Measurements from ENCODE around the gene DCAF10. TPM values are rescaled to one million over a fixed set of nuclear protein-coding genes. Genes with fewer than 3 reads are reported as not detected.
"Not testable (repeated sequence)": the region's sequence is repeated elsewhere in the genome, so short reads cannot be mapped to it uniquely, and the experiment has no call there.

Gene DCAF10
- total RNA-seq, 1 experiment from 2014 or later = 16.9 TPM

- DNase-seq (ENCODE audit: low read depth) = no peak
These were observed 8.5 kb upstream of the DCAF10 start for GRCh38 chr9:37792122-37792521.

DNA sequence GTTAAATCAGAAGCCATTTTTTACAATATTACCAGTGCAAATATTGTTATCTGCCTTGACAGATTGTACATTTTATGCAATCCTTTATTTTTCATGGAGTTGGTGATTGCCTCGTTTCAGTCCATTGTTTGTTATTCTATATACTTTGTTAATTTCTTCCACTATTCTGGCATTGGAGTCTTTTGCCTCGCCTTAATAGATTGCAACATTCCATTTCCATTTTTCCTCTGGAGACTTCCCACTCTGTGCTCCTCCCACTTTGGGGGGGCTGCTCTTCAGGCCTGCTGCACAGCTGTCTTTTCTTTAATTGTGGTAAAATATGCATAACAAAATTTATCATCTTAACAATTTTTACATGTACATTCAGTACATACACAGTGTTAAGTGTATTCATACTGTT lies 4.4 kb upstream of the DCAF10 start:
- no peak for DNase-seq (ENCODE audit: low read depth)

DNA sequence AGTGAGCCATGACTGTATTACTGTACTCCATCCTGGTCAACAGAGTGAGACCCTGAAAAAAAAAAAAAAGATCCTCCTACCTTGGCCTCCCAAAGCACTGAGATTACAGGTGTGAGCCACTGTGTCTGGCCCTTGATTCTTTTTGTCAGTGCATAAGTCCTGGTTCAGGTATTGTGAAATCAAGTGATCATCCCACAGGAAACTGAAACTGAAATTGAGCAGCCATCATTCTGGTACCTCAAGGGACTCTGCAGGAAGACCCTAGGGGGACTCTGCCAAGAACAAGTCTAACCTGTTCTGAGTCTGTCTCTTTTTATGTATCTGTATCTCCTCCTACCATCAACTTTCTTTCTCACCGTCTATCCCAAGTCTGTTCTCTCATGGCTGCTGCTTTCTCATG lies 1.9 kb upstream of the DCAF10 start:
- DNase-seq (ENCODE audit: low read depth) = no peak

- DNase-seq (ENCODE audit: low read depth) = peak; percentile 20
These were observed 772 bp downstream of the DCAF10 start for GRCh38 chr9:37801287-37801850.

DNA sequence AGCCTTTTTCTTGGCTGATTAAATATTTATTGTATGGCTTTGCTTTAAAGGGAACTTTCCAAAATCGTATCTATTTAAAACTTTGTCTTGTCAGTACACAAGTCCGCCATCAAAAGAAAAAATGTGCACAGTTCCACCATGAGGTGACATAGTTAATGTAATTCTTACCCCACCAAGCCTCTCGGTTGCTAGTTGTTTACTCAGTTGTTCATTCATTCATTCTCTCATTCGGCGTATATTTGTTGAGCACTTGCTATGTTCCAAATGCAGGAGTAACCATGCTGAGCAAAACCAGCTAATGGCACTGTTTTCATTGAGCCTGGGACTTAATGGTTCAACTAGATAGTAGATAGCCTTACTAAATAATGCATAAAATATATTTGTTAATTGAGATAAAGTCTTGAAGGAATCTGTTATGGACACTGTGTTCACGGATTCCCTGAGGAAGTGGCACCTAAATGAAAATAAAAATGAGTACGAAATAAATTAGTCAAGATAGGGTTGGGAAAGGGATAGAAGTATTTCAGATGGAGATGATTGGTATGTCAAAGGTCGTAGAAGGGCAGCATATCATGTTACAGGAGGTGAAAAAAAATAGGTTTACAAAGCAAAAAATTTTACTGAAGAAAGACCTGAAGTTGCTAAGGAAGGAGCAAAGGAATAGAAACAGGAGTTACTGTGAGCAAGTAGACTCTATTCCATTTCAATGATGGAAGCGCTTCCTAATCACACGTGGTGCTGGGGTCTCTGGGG lies 1.5 kb downstream of the DCAF10 start:
- DNase-seq (ENCODE audit: low read depth) = peak; percentile 15

GRCh38 chr9:37806271-37806670 lies 5.7 kb downstream of the DCAF10 start:
- no peak for DNase-seq (ENCODE audit: low read depth)

DNA sequence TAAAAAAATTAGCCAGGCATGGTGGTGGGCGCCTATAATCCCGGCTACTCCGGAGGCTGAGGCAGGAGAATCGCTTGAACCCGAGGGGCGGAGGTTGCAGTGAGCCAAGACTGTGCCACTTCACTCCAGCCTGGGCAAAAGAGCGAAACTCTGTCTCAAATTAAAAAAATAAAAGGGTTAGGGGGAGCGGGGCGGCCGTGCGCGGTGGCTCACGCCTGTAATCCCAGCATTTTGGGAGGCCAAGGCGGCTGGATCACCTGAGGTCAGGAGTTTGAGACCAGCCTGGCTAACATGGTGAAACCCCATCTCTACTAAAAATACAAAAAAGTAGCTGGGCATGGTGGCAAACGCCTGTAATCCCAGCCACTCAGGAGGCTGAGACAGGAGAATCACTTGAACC lies 9.1 kb downstream of the DCAF10 start:
- not testable (repeated sequence) for DNase-seq (ENCODE audit: low read depth)

GRCh38 chr9:37811906-37812476 lies 11.4 kb downstream of the DCAF10 start:
- no peak for DNase-seq (ENCODE audit: low read depth)

DNA sequence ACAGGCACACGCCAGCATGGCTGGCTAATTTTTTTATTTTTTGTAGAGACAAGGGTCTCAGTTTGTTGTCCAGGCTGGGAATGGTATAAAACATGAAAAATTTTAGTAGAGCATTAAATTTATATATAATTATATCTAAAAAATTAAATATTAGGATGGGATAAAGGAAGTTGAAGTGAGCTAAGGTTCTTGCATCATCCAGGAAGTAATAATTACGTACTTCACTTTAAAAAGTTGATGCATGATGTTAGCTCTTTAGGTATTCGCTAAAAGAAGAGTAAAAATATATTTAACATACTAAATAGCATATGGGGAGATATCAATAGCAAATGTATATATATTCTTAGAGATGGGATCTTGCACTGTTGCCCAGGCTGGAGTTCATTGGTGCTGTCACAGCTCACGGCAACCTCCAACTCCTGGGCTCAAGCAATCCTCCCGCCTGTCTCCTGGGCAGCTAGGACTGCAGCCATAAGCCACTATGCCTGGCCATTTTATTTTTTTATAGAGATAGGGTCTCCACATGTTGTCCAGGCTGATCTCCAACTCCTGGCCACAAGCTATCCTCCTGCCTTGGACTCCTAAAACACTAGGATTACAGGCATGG lies 12.3 kb downstream of the DCAF10 start:
- DNase-seq (ENCODE audit: low read depth) = no peak

- no peak for DNase-seq (ENCODE audit: low read depth)
These were observed 18.3 kb downstream of the DCAF10 start for GRCh38 chr9:37818849-37819248.

DNA sequence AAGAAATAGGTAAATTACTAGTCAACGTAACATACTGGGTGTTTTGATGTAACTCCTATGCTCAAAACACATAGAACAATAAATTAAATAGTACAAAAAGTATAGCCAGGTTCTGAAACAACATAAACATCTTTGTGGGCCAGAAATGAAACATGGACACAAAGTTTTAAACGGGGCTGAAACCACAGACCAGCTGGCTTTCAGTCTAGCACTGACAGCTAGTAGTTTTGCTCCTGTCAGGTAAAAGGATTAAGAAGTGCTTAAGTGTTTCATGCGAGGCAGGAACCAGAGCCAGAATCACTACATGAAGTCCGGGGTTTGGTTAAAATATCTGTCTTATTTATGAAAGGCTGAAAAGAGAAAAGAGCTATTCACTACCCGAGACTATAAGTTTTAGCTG lies 19.5 kb downstream of the DCAF10 start:
- DNase-seq (ENCODE audit: low read depth) = no peak

GRCh38 chr9:37825174-37825573 lies 24.6 kb downstream of the DCAF10 start:
- DNase-seq (ENCODE audit: low read depth) = not testable (repeated sequence)

DNA sequence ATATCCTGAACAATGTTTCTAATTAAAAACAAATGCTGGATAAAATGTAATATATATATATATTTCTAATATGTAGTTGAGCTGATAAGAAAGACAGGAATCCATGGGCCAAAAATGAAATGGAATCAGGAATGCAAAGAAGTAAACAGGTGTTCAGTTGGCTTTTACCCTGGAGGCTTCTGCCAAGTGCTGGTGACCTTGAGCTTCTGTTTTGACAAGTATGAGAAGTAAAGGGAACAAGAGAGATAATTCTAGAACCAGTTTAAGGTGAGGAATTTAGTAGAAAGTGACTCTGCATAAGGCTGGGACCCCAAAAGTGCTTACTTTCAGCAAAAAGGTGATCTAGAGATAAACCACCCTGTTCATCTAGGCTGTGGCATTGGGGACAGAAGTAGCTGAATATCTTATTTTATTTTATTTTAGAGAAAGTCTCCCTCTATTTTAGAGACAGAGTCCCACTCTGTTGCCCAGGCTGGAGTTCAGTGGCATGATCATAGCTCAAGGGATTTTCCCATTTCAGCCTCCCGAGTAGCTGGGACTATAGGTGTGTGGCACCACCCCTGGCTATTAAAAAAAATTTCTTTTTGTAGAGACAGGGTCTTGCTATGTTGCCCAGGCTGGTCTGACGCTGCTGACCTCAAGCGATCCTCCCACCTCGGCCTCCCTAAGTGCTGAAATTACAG lies 27.0 kb downstream of the DCAF10 start:
- DNase-seq (ENCODE audit: low read depth) = no peak

DNA sequence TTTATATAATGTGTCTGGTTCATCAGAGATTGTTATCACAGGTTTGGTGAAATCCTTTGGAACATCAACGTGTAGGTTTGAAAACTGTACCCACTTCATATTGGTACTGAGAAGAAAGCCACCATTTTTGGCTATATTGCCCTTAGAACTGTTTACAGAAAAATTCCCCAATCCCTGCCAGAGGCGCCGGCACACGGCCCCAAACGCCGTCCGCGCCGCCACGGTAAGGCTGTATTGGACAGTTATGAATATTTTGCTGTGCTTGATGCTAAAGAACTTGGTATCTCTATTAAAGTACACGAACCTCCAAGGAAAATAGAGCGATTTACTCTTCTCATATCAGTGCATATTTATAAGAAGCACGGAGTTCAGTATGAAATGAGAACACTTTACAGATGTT lies 35.2 kb downstream of the DCAF10 start:
- no peak for DNase-seq (ENCODE audit: low read depth)

DNA sequence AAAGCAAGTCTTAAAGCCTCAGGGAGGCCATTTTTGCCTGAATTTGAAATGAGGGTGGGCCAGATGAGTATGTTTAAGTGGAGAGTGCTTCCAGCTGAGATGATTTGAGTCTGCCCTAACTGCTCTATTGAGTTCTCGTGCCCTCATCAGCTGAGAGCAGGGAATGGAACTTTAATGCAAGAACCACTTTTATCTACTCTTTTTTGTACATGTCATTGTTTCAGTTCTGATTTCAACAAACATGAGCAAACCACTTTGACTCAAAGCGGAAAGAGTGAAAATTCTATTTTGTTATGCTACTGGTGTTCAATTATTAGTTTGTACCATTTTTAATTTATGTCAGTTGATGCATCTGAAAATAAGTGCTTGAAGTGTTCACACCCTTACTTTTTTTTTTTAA lies 35.8 kb downstream of the DCAF10 start:
- DNase-seq (ENCODE audit: low read depth) = no peak

DNA sequence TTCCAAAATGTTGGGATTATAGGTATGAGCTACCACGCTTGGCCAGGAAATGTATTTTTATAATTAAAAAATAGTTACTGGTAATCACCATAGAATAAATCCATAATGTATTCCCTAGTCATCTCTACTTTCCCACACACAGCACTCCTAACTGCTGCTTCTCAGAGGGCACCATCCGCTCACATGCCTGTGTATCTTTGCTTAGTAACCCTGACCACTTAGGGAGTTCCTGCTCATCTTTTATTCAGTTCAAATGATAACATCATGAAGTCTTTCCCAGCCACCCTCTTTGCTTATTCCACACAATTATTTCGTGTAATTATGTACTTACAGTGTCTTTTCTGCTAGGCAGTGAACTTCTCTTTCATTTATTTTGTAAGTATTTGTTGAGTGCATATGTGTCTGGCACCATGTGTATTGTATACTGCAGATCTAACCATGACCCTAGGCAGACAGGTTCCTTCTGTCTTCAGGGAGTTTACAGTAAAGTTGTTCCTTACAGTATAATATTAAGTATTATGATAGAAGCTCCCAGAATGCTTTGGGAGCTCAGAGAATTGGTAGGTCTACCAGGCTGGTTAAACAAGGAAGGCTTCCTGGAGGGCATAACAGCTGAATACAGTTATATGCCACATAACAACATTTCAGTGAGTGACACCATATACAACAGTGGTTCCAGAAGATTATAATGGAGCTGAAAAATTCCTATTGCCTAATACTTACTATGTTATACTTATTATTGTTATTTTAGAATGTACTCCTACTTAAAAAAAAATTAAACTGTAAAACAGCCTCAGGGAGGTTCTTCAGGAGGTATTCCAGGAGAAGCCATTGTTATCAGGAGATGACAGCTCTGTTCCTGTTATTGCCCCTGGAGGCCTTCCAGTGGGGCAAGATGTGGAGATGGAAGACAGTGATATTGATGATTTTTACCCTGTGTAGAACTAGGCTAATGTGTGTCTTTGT lies 39.2 kb downstream of the DCAF10 start:
- peak; percentile 7 for DNase-seq (ENCODE audit: low read depth)

GRCh38 chr9:37840560-37841194 lies 40.1 kb downstream of the DCAF10 start:
- DNase-seq (ENCODE audit: low read depth) = peak; percentile 69

DNA sequence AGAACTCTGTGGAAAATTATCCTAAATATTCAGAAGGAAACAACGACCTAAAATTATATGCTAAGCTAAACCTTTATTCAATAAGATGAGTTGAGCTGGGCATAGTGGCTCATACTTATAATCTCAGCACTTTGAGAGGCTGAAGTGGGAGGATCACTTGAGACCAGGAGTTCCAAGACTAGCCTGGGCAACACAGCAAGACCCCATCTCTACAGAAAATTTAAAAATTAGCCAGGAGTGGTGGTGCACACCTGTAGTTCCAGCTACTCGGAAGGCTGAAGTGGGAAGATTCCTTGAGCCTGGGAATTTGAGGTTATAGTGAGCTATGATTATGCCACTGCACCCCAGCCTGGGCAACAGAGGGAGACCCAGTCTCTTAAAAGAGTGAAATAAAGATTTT lies 51.6 kb downstream of the DCAF10 start:
- no peak for DNase-seq (ENCODE audit: low read depth)

DNA sequence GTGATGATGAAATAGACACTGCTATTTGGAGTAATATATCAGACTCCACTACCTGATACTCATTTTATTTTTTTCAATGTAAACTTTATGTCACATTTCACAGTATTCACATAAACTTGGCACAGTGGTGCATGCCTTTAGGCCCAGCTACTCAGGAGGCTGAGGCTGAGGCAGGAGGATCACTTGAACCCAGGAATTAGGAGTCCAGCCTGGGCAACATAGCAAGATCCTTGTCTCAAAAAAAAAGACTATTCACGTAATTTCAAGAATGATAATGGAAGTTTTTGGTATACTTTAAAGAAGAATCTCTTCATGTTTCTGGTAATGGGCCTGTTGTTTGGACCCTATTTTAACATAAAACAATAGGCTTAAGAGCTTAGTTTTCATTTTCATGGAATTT lies 56.0 kb downstream of the DCAF10 start:
- no peak for DNase-seq (ENCODE audit: low read depth)

- DNase-seq (ENCODE audit: low read depth) = peak; percentile 3
These were observed 58.4 kb downstream of the DCAF10 start for GRCh38 chr9:37859043-37859442.
